A673 (cell line): ENCODE data around the gene SAMD10. TPM values are rescaled to one million over a fixed set of nuclear protein-coding genes. Genes with fewer than 3 reads are reported as not detected.

ENCODE experiments used
- BruUV-seq: library from RNA; stranded (reverse); fragments of 400-500 nt; replicated peaks from 2 replicates; lab custom pipeline; 2021; lab: Mats Ljungman, UMichigan
- CTCF ChIA-PET: fragments of 300-600 bp; sonication (Branson Sonifier 250); formaldehyde crosslinking; loops from one replicate; lab custom pipeline; 2022; ENCODE audit warnings: antibody characterized with exemption; lab: Charles Lee
- POLR2A ChIA-PET: fragments of 300-600 bp; sonication (Branson Sonifier 250); formaldehyde crosslinking; loops from one replicate; lab custom pipeline; 2022; ENCODE audit warnings: antibody characterized with exemption; ENCODE audit not compliant: low non-redundant PET; lab: Charles Lee
- DNase-seq: peaks from one replicate; pipeline ENCODE4 v3.0.0-alpha.2; 2015; ENCODE audit warnings: low spot score
- H3K27ac ChIP-seq: fragments of 200-600 bp; sonication (generic); 2 replicates; pipeline ENCODE4 v1.5.1; 2016; ENCODE audit warnings: mixed run types, low read depth, mild to moderate bottlenecking, mixed read lengths, antibody characterized with exemption, low read length; ENCODE audit not compliant: poor library complexity, severe bottlenecking
- H3K27me3 ChIP-seq: fragments of 200-600 bp; sonication (generic); replicated peaks from 2 replicates; pipeline ENCODE4 v1.6.1; 2017; ENCODE audit warnings: mixed run types, low read depth, mild to moderate bottlenecking, mixed read lengths, antibody characterized with exemption, low read length; ENCODE audit not compliant: insufficient read depth, poor library complexity
- H3K36me3 ChIP-seq: fragments of 200-600 bp; sonication (generic); 2 replicates; pipeline ENCODE4 v1.6.1; 2016; ENCODE audit warnings: mixed run types, mild to moderate bottlenecking, mixed read lengths, antibody characterized with exemption, low read length; ENCODE audit not compliant: insufficient read depth, poor library complexity, severe bottlenecking
- H3K4me1 ChIP-seq: fragments of 200-600 bp; sonication (generic); 2 replicates; pipeline ENCODE4 v1.6.1; 2017; ENCODE audit warnings: mixed run types, mild to moderate bottlenecking, mixed read lengths, antibody characterized with exemption, low read length; ENCODE audit not compliant: insufficient read depth, poor library complexity, severe bottlenecking
- H3K4me3 ChIP-seq: fragments of 200-600 bp; sonication (generic); 2 replicates; pipeline ENCODE4 v1.5.1; 2016; ENCODE audit warnings: low read depth, mixed run types, mild to moderate bottlenecking, mixed read lengths, low read length; ENCODE audit not compliant: poor library complexity, severe bottlenecking
- H3K9me3 ChIP-seq: fragments of 200-600 bp; sonication (generic); 2 replicates; pipeline ENCODE4 v1.6.1; 2016; ENCODE audit warnings: mixed run types, low read depth, mild to moderate bottlenecking, mixed read lengths, antibody characterized with exemption, low read length; ENCODE audit not compliant: poor library complexity, severe bottlenecking
- EZH2 ChIP-seq: fragments of 200-600 bp; sonication (generic); IDR thresholded peaks from 2 replicates; pipeline ENCODE4 v1.6.1; 2017; ENCODE audit warnings: borderline replicate concordance, low read depth, mild to moderate bottlenecking, mixed read lengths, antibody characterized with exemption, low read length; ENCODE audit not compliant: poor library complexity, severe bottlenecking
- intact Hi-C: fragments of 100-400 bp; cut with micrococcal nuclease; formaldehyde crosslinking; loops from one replicate; pipeline ENCODE4 v1.10.0; 2022; ENCODE audit not compliant: unreplicated experiment
- total RNA-seq: library from RNA; stranded (reverse); gene quantifications from 2 replicates; pipeline ENCODE4 v1.2.3, GENCODE V29; 2021
- TF ChIP-seq, protein P1 (sequence below): fragments of 300-800, 200-600 bp; sonication (generic); conservative IDR thresholded peaks from 2 replicates; pipeline ENCODE4 v1.5.1; 2017; ENCODE audit warnings: low read depth, mild to moderate bottlenecking, antibody characterized with exemption, low read length, moderate library complexity, mixed read lengths

Gene SAMD10
- total RNA-seq, 1 experiment from 2014 or later = 6.3 TPM

DNA sequence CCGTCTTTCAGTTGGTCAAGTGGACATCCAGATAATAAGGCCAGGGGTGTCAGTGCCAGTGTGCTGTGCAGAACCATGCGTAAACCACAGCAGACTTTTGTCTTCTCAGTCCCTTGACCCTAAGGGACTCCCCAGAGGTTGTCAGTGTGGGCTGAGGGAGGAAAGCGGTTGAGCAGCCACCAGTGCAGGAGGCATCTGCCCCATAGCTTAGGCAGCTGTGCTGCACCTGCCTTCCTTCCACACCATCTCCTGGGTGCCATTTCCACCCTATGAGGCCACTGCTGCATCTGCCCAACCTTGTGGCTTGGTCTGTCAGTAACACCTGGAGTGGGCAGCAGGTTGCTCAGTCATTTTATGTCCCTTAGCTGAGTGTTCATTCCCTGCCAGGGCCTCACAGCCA lies 27.5 kb upstream of the SAMD10 start:
- H3K36me3 ChIP-seq = peaks cover 43% of the 10 kb centered on the region
- POLR2A ChIA-PET = no interaction called here
- TF ChIP-seq, protein P1, sequence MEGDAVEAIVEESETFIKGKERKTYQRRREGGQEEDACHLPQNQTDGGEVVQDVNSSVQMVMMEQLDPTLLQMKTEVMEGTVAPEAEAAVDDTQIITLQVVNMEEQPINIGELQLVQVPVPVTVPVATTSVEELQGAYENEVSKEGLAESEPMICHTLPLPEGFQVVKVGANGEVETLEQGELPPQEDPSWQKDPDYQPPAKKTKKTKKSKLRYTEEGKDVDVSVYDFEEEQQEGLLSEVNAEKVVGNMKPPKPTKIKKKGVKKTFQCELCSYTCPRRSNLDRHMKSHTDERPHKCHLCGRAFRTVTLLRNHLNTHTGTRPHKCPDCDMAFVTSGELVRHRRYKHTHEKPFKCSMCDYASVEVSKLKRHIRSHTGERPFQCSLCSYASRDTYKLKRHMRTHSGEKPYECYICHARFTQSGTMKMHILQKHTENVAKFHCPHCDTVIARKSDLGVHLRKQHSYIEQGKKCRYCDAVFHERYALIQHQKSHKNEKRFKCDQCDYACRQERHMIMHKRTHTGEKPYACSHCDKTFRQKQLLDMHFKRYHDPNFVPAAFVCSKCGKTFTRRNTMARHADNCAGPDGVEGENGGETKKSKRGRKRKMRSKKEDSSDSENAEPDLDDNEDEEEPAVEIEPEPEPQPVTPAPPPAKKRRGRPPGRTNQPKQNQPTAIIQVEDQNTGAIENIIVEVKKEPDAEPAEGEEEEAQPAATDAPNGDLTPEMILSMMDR = no peak
- no peaks in the 10 kb centered on the region for H3K27me3 ChIP-seq
- no peak for DNase-seq
- intact Hi-C loops = no loop called here
- no peaks in the 10 kb centered on the region for H3K4me1 ChIP-seq
- no TSS peak for BruUV-seq
- CTCF ChIA-PET = no interaction called here
- no peaks in the 10 kb centered on the region for H3K9me3 ChIP-seq
- H3K27ac ChIP-seq = no peak overlapping the region
- no peak overlapping the region for H3K4me3 ChIP-seq

DNA sequence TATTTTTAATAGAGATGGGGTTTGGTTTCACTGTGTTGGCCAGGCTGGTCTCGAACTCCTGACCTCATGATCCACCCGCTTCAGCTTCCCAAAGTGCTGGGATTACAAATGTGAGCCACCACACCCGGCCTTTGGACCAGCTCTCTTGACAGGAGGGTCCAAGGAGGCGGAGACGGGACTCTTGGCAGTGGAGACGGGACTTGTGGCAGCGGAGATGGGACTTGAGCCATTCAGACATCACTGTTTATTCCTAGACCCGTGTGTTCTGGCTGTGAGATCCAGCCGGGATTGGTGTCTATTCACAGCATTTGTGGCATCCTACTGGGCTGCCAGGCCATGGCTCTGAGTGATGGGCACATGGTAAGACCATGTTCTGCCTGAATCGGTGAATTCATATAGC lies 27.0 kb upstream of the SAMD10 start:
- no peak overlapping the region for H3K4me3 ChIP-seq
- H3K27ac ChIP-seq = no peak overlapping the region
- TF ChIP-seq EZH2 = no peak
- TF ChIP-seq, protein P1 = no peak
- CTCF ChIA-PET = no interaction called here
- H3K4me1 ChIP-seq = no peaks in the 10 kb centered on the region
- H3K36me3 ChIP-seq = peaks cover 46% of the 10 kb centered on the region
- intact Hi-C loops = no loop called here
- no TSS peak for BruUV-seq
- H3K9me3 ChIP-seq = no peaks in the 10 kb centered on the region
- POLR2A ChIA-PET = no interaction called here
- no peaks in the 10 kb centered on the region for H3K27me3 ChIP-seq
- no peak for DNase-seq

DNA sequence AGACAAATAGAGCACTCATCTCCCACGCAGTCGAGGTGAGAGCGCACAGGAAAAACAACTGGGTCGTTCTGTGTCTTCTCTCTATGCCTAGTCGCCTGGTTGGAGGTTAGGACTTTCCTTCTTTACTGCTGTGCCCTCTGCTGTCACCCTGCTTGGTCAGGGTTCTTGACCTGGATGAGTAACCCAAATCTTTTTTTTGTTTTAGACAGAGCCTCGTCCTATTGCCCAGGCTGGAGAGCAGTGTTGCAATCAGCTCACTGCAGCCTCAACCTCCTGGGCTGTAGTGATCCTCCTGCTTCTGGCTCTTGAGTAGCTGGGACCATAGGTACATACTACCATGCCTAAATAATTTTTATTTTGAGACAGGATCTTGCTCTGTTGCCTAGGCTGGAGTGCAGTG lies 26.0 kb upstream of the SAMD10 start:
- Histone ChIP-seq H3K27ac (no peak overlapping the region), H3K36me3 (peaks cover 43% of the 10 kb centered on the region), H3K4me1 (no peaks in the 10 kb centered on the region), H3K27me3 (no peaks in the 10 kb centered on the region), H3K9me3 (no peaks in the 10 kb centered on the region), H3K4me3 (no peak overlapping the region)
- ChIA-PET CTCF (no interaction called here), POLR2A (no interaction called here)
- DNase-seq = no peak
- intact Hi-C loops = no loop called here
- no TSS peak for BruUV-seq
- TF ChIP-seq, protein P1 = no peak
- TF ChIP-seq EZH2 = no peak
